Measurements from ENCODE around the gene DEPP1.

DNA sequence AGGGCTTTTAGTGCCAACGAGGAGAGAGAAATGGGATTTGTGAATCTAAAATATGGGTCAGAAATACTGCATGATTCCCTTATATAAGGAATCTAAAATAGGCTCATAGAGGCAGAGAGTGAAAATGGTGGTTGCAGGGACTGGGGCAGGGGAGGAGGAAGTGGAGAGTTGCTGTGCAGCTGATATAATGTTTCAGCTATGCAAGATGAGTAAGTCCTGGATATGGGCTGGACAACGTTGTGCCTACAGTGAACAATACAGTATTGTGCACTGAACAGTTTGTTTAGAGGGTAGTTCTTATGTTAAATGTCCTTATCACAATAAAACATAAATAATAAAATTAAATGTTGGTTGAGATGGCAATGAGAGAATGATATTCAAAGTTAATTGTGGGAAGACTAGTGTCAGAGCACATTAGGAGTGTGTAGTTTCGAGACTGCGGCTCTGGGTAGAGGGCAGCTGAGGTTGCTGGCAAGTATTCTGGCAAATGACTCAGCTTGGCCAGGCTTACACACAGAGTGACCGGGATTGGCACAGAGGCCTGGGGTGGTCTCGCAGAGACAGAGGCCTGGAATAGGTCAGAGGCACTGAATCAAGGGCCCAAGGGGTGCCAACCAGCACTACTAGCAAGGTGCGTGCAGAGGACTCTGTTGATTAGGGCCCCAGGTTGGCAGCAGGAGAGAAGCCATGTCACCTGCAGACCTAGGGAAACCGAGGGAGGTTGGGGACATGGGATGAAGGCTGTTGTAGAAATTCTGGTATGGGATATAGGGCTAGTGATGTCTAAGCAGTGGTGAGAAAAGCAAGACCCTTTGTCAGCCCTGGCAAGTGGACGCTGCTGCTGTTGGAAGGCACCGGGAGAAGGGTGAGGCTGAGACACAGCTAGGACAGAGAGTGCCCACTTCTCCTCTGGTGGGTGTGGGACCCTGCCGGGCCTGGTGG lies 2.8 kb upstream of the DEPP1 start:
- TF ChIP-seq CTCF (IDR thresholded peaks at IDR 0.05) (no peak), SMC3 (IDR thresholded peaks at IDR 0.05) (no peak), CEBPB (IDR thresholded peaks at IDR 0.05) (no peak), CHD2 (IDR thresholded peaks at IDR 0.05; ENCODE audit: low read length, partially characterized antibody) (no peak), HOXA7 (CRISPR knock-in tag; IDR thresholded peaks at IDR 0.05) (no peak), ESRRA (IDR thresholded peaks at IDR 0.05; ENCODE audit: borderline replicate concordance, low read length) (no peak), ZFP36 (IDR thresholded peaks at IDR 0.05; ENCODE audit: borderline replicate concordance, partially characterized antibody) (no peak), MYC (IDR thresholded peaks at IDR 0.05; ENCODE audit: borderline replicate concordance, low read length) (no peak), JUN (IDR thresholded peaks at IDR 0.05) (peak in 1 of 2 experiments; percentile 34; a peak in 1 of 5 replicates)
- TF ChIP-seq, protein P1, sequence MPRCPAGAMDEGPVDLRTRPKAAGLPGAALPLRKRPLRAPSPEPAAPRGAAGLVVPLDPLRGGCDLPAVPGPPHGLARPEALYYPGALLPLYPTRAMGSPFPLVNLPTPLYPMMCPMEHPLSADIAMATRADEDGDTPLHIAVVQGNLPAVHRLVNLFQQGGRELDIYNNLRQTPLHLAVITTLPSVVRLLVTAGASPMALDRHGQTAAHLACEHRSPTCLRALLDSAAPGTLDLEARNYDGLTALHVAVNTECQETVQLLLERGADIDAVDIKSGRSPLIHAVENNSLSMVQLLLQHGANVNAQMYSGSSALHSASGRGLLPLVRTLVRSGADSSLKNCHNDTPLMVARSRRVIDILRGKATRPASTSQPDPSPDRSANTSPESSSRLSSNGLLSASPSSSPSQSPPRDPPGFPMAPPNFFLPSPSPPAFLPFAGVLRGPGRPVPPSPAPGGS (IDR thresholded peaks at IDR 0.05), result no peak
